ENCODE results near the gene CNNM2.

DNA sequence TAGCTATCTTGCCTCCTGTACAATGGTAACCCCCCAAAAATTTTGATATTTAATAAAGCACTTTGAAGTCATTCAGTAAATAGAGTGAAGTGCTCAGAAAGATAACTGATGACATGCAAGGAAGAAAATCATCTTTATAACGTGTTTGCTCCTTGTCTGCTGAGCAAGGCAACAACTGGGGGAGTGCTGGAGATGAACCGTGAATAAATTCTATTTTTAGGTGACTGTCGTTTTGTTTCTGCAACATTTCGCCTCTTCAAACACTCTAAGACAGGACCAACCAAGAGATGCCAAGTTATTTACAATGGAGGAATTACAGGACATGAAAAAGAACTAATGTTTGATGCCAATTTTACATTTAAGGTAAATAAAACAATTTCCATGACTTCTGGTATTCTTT is 39.5 kb upstream of the CNNM2 start:
- TF ChIP-seq, protein P1, sequence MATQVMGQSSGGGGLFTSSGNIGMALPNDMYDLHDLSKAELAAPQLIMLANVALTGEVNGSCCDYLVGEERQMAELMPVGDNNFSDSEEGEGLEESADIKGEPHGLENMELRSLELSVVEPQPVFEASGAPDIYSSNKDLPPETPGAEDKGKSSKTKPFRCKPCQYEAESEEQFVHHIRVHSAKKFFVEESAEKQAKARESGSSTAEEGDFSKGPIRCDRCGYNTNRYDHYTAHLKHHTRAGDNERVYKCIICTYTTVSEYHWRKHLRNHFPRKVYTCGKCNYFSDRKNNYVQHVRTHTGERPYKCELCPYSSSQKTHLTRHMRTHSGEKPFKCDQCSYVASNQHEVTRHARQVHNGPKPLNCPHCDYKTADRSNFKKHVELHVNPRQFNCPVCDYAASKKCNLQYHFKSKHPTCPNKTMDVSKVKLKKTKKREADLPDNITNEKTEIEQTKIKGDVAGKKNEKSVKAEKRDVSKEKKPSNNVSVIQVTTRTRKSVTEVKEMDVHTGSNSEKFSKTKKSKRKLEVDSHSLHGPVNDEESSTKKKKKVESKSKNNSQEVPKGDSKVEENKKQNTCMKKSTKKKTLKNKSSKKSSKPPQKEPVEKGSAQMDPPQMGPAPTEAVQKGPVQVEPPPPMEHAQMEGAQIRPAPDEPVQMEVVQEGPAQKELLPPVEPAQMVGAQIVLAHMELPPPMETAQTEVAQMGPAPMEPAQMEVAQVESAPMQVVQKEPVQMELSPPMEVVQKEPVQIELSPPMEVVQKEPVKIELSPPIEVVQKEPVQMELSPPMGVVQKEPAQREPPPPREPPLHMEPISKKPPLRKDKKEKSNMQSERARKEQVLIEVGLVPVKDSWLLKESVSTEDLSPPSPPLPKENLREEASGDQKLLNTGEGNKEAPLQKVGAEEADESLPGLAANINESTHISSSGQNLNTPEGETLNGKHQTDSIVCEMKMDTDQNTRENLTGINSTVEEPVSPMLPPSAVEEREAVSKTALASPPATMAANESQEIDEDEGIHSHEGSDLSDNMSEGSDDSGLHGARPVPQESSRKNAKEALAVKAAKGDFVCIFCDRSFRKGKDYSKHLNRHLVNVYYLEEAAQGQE (IDR thresholded peaks at IDR 0.05; ENCODE audit: insufficient read depth in 1 of 2, low read depth in 2 of 2, low read length in 2 of 2) = no peak
- TF ChIP-seq SIN3A (IDR thresholded peaks at IDR 0.05; ENCODE audit: borderline replicate concordance, insufficient read depth, low read length) (no peak), TAF1 (IDR thresholded peaks at IDR 0.05; ENCODE audit: borderline replicate concordance, insufficient read depth, low read length) (no peak), POLR2AphosphoS5 (IDR thresholded peaks at IDR 0.05; ENCODE audit: low read depth, low read length) (no peak)

All from PFSK-1 (cell line).